HUDEP-2 (cell line): ENCODE data around the gene DCTD.

ENCODE experiments used
- DNase-seq, 76 experiments: peaks; one replicate each; lab custom pipeline; 2025; ENCODE audit not compliant: unreplicated experiment in 76 of 76; lab: John Stamatoyannopoulos, UW

DCTD gene

GRCh38 chr4:182895791-182896292, 21.3 kb downstream of the DCTD start:
- DNase-seq: no peak

GRCh38 chr4:182894681-182895275, 22.4 kb downstream of the DCTD start:
- no peak for DNase-seq

GRCh38 chr4:182893474-182894080, 23.6 kb downstream of the DCTD start:
- no peak for DNase-seq

- DNase-seq: no peak
These were observed 24.1 kb downstream of the DCTD start for GRCh38 chr4:182893047-182893446.

- no peak for DNase-seq
These were observed 27.0 kb downstream of the DCTD start for GRCh38 chr4:182890202-182890601.

GRCh38 chr4:182888891-182889290, 28.3 kb downstream of the DCTD start:
- DNase-seq: no peak

GRCh38 chr4:182886768-182887167, 30.4 kb downstream of the DCTD start:
- DNase-seq: no peak

GRCh38 chr4:182886205-182886604, 31.0 kb downstream of the DCTD start:
- DNase-seq: no peak

GRCh38 chr4:182885738-182886077, 31.5 kb downstream of the DCTD start:
- DNase-seq: no peak

- DNase-seq: no peak
These were observed 32.0 kb downstream of the DCTD start for GRCh38 chr4:182885022-182885737.

- DNase-seq: no peak
These were observed 33.1 kb downstream of the DCTD start for GRCh38 chr4:182884040-182884439.

GRCh38 chr4:182883351-182883750, 33.8 kb downstream of the DCTD start:
- no peak for DNase-seq

GRCh38 chr4:182881914-182882313, 35.3 kb downstream of the DCTD start:
- DNase-seq: no peak

GRCh38 chr4:182880387-182881356, 36.5 kb downstream of the DCTD start:
- no peak for DNase-seq

GRCh38 chr4:182879913-182880312, 37.3 kb downstream of the DCTD start:
- no peak for DNase-seq

GRCh38 chr4:182878633-182879495, 38.3 kb downstream of the DCTD start:
- DNase-seq: no peak

- DNase-seq: no peak
These were observed 39.8 kb downstream of the DCTD start for GRCh38 chr4:182877326-182877883.

- no peak for DNase-seq
These were observed 40.8 kb downstream of the DCTD start for GRCh38 chr4:182876427-182876826.
